Measurements from ENCODE around the gene SYNGR4.

SYNGR4 gene

GRCh38 chr19:48341515-48342413 is 22.4 kb upstream of the SYNGR4 start:
- DNase-seq: no peak

GRCh38 chr19:48342414-48342738 is 21.8 kb upstream of the SYNGR4 start:
- no peak for DNase-seq

DNA sequence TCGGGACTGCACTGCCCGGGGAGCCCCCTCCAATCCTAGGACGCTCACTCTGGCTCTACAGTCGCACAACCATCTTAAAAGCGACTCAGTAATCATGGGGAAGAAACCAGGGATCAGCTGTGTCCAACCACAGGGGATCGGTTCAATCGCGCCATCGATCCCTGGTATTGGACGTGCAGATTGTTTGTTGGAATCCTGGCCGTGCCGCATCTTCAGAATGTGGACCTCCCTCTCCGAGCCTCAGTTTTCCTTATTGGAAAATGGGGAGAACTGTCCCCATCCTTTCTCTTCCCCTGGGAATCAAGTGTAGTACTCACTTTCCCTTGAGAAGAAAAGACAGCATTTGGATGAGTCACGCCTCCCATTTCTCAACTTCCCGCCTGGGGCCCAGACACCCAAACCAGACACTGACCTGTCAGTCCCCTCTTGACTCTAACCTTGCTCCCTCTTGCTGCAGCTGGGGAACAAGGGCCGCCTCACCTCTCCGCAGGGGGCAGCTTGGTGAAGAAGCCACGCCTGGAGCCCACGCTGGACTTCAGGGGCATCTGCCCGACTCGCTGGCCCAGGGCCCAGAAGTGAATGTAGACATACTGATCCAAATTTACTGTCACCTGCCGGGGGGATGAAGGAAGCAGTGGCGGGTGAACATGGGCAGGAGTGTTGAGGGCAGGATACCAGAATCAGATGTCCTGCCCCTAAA is 21.2 kb upstream of the SYNGR4 start:
- no peak for DNase-seq

DNA sequence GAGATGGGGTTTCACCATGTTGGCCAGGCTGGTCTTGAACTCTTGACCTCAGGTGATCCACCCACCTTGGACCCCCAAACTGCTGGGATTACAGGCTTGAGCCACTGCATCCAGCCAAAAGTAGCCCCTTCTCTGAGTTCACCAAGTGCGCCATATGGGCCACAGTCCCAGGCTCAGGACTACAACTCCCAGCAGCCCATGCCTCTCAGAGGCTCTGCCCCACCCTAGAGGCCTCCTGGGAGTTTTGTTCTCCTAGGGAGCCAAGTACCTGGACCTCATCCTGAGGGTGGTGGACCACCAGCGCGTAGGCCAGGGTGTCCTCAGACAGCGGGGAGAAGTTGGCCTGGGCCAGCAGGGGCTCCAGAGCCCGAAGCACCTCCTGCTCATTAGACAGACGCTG is 19.3 kb upstream of the SYNGR4 start:
- DNase-seq: no peak

DNA sequence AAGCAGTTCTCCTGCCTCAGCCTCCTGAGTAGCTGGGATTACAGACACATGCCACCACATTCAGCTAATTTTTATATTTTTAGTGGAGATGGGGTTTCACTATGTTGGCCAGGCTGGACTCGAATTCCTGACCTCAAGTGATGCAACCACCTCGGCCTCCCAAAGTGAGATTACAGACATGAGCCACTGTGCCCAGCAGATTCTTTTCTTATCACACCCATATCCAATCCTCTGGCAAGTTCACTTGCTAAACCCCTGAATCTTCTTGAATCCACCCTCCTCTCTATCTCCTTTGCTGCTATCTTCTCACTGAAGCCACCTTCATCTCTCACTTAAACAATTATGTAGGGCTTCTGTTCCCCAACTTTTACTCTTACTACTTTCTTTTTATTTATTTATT is 18.0 kb upstream of the SYNGR4 start:
- DNase-seq: no peak

- DNase-seq: no peak
Observed at GRCh38 chr19:48348045-48348444, 16.1 kb upstream of the SYNGR4 start.

- no peak for DNase-seq
Observed at GRCh38 chr19:48348737-48349136, 15.4 kb upstream of the SYNGR4 start.

GRCh38 chr19:48350856-48351255 is 13.3 kb upstream of the SYNGR4 start:
- DNase-seq: no peak

GRCh38 chr19:48351341-48351752 is 12.8 kb upstream of the SYNGR4 start:
- DNase-seq: peak in 37 of 51 donors; percentile 2 to 67 (median 25)

GRCh38 chr19:48353677-48354076 is 10.5 kb upstream of the SYNGR4 start:
- DNase-seq: no peak

GRCh38 chr19:48354332-48354992 is 9.7 kb upstream of the SYNGR4 start:
- no peak for DNase-seq

- no peak for DNase-seq
Observed at GRCh38 chr19:48355365-48355954, 8.7 kb upstream of the SYNGR4 start.

- DNase-seq: no peak
Observed at GRCh38 chr19:48359123-48359522, 5.0 kb upstream of the SYNGR4 start.

GRCh38 chr19:48361912-48362311 is 2.3 kb upstream of the SYNGR4 start:
- no peak for DNase-seq

- DNase-seq: peak; percentile 52 to 98 (median 92)
Observed at GRCh38 chr19:48362716-48363499, 1.3 kb upstream of the SYNGR4 start.

DNA sequence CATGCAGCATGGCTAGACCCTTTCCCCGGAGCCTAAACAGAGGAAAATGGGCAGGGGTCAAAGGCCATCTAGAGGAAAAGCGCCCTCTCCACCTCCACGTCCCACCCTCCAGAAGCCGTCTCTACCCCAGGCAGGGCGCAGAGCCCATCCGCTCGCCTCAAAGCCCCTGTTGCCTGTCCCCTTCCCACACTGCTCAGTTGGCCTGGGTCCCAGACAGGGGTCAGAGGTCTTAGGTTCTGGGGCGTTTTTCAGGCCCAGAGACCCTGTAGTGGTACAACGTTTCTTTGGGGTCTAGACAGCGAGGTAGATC is 712 bp upstream of the SYNGR4 start:
- peak in 16 of 51 donors; percentile 47 to 89 (median 64) for DNase-seq

- peak in 2 of 51 donors; percentile 15 to 31 for DNase-seq
Observed at GRCh38 chr19:48364598-48365348, 606 bp downstream of the SYNGR4 start.

GRCh38 chr19:48365602-48366001 is 1.4 kb downstream of the SYNGR4 start:
- DNase-seq: no peak

DNA sequence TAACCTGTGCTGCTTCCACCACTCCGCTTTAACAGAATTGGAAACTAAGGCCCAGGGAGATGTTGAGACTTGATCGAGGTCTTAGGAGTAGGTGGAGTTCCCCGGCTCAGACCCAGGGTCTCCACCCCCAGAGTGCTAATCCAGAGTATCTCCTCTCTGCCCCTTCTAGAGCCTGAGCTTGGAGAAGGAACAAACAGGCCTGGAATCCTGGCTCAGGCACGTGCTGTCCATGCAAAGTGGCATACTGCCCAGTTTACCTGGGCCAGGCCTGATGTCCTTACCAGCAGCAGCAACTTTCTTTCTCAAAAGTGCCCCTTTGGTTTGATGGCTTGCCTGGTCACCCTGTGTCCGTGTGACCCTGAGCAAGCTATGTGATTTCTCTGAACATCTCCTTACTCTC is 3.7 kb downstream of the SYNGR4 start:
- no peak for DNase-seq

- DNase-seq: peak in 1 of 51 donors; percentile 2
Observed at GRCh38 chr19:48368936-48369335, 4.8 kb downstream of the SYNGR4 start.

GRCh38 chr19:48370955-48371354 is 6.8 kb downstream of the SYNGR4 start:
- DNase-seq: no peak
